Stomach (tissue), 9 donors: Measurements from ENCODE around the gene IRF5. TPM values are rescaled to one million over a fixed set of nuclear protein-coding genes. Genes with fewer than 3 reads are reported as not detected.

Experiments
- DNase-seq, 2 donors: peaks; one replicate each; pipeline versions ENCODE4 v3.0.0 to v3.0.0-alpha.2; 2013 to 2019
- H3K27ac ChIP-seq, 5 donors: fragments of 200-600 bp in 4 of 5; sonication (generic) in 4 of 5; one replicate each; pipeline ENCODE4 v1.5.1; 2013 to 2019; ENCODE audit warnings: mild to moderate bottlenecking in 1 of 5, moderate library complexity in 1 of 5
- H3K27me3 ChIP-seq, 3 donors: fragments of 200-600 bp; sonication (generic); one replicate each; pipeline ENCODE4 v1.5.1; 2017 to 2019; ENCODE audit warnings: mixed run types in 1 of 3
- H3K36me3 ChIP-seq, 4 donors: fragments of 200-600 bp; sonication (generic); 1 replicate in 3 of 4; 2 replicates in 1 of 4; pipeline ENCODE4 v1.5.1; 2016 to 2019
- H3K4me1 ChIP-seq, 4 donors: fragments of 200-600 bp; sonication (generic); one replicate each; pipeline ENCODE4 v1.5.1; 2016 to 2019
- H3K4me3 ChIP-seq, 4 donors: fragments of 200-600 bp; sonication (generic) in 3 of 4; one replicate each; pipeline ENCODE4 v1.5.1; 2016 to 2019; ENCODE audit warnings: mild to moderate bottlenecking in 1 of 4
- H3K9me3 ChIP-seq, 4 donors: fragments of 200-600 bp; sonication (generic); one replicate each; pipeline ENCODE4 v1.5.1; 2016 to 2019
- EP300 ChIP-seq: sonication (generic); formaldehyde crosslinking; IDR thresholded peaks from one replicate; pipeline ENCODE4 v1.6.1; 2017; ENCODE audit warnings: antibody characterized with exemption
- POLR2A ChIP-seq, 4 donors: fragments of 450-650 bp; IDR thresholded peaks; one replicate each; pipeline ENCODE4 v1.6.1; 2016; ENCODE audit warnings: antibody characterized with exemption in 4 of 4, control low read depth in 2 of 4, mild to moderate bottlenecking in 1 of 4, moderate library complexity in 1 of 4
- POLR2AphosphoS5 ChIP-seq, 3 donors: sonication (generic); formaldehyde crosslinking; IDR thresholded peaks; one replicate each; pipeline ENCODE4 v1.6.1; 2016; ENCODE audit warnings: antibody characterized with exemption in 3 of 3
- WGBS, 5 donors: extraction: QIAGEN DNeasy Blood & Tissue Kit in 3 of 5; methylation state at CpG; one replicate each; pipeline versions ENCODE4 v1.1.5 to v1.1.7; 2013 to 2018; 5-methylcytosine and 5-hydroxymethylcytosine counted together
- intact Hi-C: fragments of 100-400 bp; cut with DNase I; formaldehyde crosslinking; loops from one replicate; pipeline ENCODE4 v1.15.1; 2023; ENCODE audit warnings: low total_unique reads
- polyA plus RNA-seq, 3 donors: library from polyadenylated mRNA; stranded (reverse); fragments of 200-250 nt; gene quantifications; one replicate each; pipeline ENCODE4 v1.2.3, GENCODE V29; 2013
- total RNA-seq, 5 donors: library from RNA; depleted of rRNA; stranded (reverse); fragments of >200 nt; gene quantifications; one replicate each; pipeline versions ENCODE4 v1.1.0 to v1.2.3, GENCODE V29; 2014 to 2016
- TF ChIP-seq, protein P1 (sequence below), 7 experiments: fragments of 450-650 bp in 4 of 7; fragments of 200-600 bp in 3 of 7; sonication (generic) in 3 of 7; IDR thresholded peaks; one replicate each; pipeline ENCODE4 v1.5.1; 2016 to 2019; ENCODE audit warnings: antibody characterized with exemption in 7 of 7, control low read depth in 2 of 7, mild to moderate bottlenecking in 1 of 7
- donor health status: healthy with polysubstance abuse.
- donor health status: Bipolar disorder and iron deficiency.
- donor health status: healthy.

IRF5 gene
- total and polyA plus RNA-seq, 8 donors = 2.2 to 13.8 (median 4.7) TPM

GRCh38 chr7:128982105-128982504 lies 44.4 kb downstream of the IRF5 start:
- Histone ChIP-seq H3K4me3 (no peak overlapping the region), H3K27me3 (no peaks in the 10 kb centered on the region), H3K36me3 (peaks cover 51 to 100% (median 100%) of the 10 kb centered on the region in 4 donors), H3K27ac (no peak overlapping the region), H3K9me3 (no peaks in the 10 kb centered on the region), H3K4me1 (no peaks in the 10 kb centered on the region)
- 93 to 99% (median 98%) methylated on average over 2 of the region's 2 CpGs for WGBS, 5 donors
- no peak for DNase-seq
- TF ChIP-seq POLR2AphosphoS5 (IDR thresholded peaks at IDR 0.05) = no peak
- no peak for TF ChIP-seq POLR2A (IDR thresholded peaks at IDR 0.05)
- no peak for TF ChIP-seq EP300
- TF ChIP-seq, protein P1, sequence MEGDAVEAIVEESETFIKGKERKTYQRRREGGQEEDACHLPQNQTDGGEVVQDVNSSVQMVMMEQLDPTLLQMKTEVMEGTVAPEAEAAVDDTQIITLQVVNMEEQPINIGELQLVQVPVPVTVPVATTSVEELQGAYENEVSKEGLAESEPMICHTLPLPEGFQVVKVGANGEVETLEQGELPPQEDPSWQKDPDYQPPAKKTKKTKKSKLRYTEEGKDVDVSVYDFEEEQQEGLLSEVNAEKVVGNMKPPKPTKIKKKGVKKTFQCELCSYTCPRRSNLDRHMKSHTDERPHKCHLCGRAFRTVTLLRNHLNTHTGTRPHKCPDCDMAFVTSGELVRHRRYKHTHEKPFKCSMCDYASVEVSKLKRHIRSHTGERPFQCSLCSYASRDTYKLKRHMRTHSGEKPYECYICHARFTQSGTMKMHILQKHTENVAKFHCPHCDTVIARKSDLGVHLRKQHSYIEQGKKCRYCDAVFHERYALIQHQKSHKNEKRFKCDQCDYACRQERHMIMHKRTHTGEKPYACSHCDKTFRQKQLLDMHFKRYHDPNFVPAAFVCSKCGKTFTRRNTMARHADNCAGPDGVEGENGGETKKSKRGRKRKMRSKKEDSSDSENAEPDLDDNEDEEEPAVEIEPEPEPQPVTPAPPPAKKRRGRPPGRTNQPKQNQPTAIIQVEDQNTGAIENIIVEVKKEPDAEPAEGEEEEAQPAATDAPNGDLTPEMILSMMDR (IDR thresholded peaks at IDR 0.05) = no peak
- intact Hi-C loops = no loop called here

GRCh38 chr7:128985660-128986059 lies 47.9 kb downstream of the IRF5 start:
- H3K36me3 ChIP-seq = peaks cover 49 to 100% (median 97%) of the 10 kb centered on the region in 4 donors
- TF ChIP-seq EP300 (no peak), POLR2AphosphoS5 (IDR thresholded peaks at IDR 0.05) (no peak), POLR2A (IDR thresholded peaks at IDR 0.05) (no peak)
- TF ChIP-seq, protein P1 (IDR thresholded peaks at IDR 0.05) = no peak
- intact Hi-C loops = no loop called here

GRCh38 chr7:128986609-128987008 lies 48.9 kb downstream of the IRF5 start:
- no peak overlapping the region for H3K4me3 ChIP-seq
- H3K27me3 ChIP-seq = no peaks in the 10 kb centered on the region
- no peaks in the 10 kb centered on the region for H3K4me1 ChIP-seq
- no peak overlapping the region for H3K27ac ChIP-seq
- H3K9me3 ChIP-seq = no peaks in the 10 kb centered on the region
- no peak for DNase-seq
- 85 to 96% (median 91%) methylated on average over 3 of the region's 3 CpGs for WGBS, 5 donors
- peaks cover 43 to 99% (median 96%) of the 10 kb centered on the region in 4 donors for H3K36me3 ChIP-seq
- TF ChIP-seq POLR2A (IDR thresholded peaks at IDR 0.05) = no peak
- TF ChIP-seq, protein P1 (IDR thresholded peaks at IDR 0.05) = no peak
- intact Hi-C loops = no loop called here

More at GRCh38 chr7:128985660-128986059, 47.9 kb downstream of the IRF5 start:
- DNase-seq = no peak
- Histone ChIP-seq H3K9me3 (no peaks in the 10 kb centered on the region), H3K4me3 (no peak overlapping the region), H3K4me1 (no peaks in the 10 kb centered on the region), H3K27ac (no peak overlapping the region), H3K27me3 (no peaks in the 10 kb centered on the region)

GRCh38 chr7:128988372-128988771 lies 50.6 kb downstream of the IRF5 start:
- Histone ChIP-seq H3K27me3 (no peaks in the 10 kb centered on the region), H3K27ac (no peak overlapping the region), H3K4me3 (no peak overlapping the region), H3K9me3 (no peaks in the 10 kb centered on the region), H3K36me3 (peaks cover 29 to 96% (median 92%) of the 10 kb centered on the region in 4 donors), H3K4me1 (no peaks in the 10 kb centered on the region)
- TF ChIP-seq, protein P1 (IDR thresholded peaks at IDR 0.05) = no peak
- TF ChIP-seq POLR2AphosphoS5 (IDR thresholded peaks at IDR 0.05) (no peak), POLR2A (IDR thresholded peaks at IDR 0.05) (no peak), EP300 (no peak)
- intact Hi-C loops = no loop called here
- no peak for DNase-seq
